Astrocyte of the spinal cord (primary cell): Measurements from ENCODE around the gene TRMO.
"Not testable (repeated sequence)": the region's sequence is repeated elsewhere in the genome, so short reads cannot be mapped to it uniquely, and the experiment has no call there.

Source experiments
- DNase-seq: peaks from one replicate; pipeline ENCODE4 v3.0.0; 2011; ENCODE audit warnings: low read depth, low spot score
- H3K4me3 ChIP-seq: 2 replicates; pipeline ENCODE4 v1.5.1; 2011; ENCODE audit warnings: low read depth, mild to moderate bottlenecking, low read length, moderate library complexity
- in situ Hi-C: cut with HindIII; loops from 2 replicates; pipeline ENCODE4 v1.10.0; 2017; ENCODE audit warnings: low sequenced_read_pairs
- TF ChIP-seq, protein P1 (sequence below): IDR thresholded peaks from 2 replicates; pipeline ENCODE4 v1.5.1; 2012; ENCODE audit warnings: low read depth, mild to moderate bottlenecking, low read length, inconsistent platforms

The TRMO gene

DNA sequence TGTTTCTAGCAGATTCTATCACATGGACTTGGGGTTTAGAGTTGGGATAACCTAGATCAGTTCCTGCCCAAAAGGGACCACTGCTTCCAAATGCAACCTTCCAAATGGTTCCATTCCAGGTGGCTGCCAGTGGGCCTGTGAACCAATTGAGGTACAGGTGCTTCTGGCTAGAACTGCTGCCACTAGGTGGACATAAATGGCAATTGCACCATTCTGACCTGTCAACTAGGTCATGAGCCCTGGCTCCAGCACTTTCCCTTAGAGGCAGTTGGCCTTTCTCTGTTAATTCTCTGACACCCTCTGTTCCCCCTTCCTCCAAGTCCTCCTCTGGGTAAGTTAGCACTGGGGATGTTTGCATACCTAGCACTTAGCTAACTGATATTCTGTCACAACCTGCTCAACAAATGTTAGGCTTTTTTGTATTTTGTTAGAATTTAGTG is 32.3 kb upstream of the TRMO start:
- H3K4me3 ChIP-seq = no peak overlapping the region
- peak; percentile 9 for DNase-seq
- in situ Hi-C loops = no loop called here
- TF ChIP-seq, protein P1, sequence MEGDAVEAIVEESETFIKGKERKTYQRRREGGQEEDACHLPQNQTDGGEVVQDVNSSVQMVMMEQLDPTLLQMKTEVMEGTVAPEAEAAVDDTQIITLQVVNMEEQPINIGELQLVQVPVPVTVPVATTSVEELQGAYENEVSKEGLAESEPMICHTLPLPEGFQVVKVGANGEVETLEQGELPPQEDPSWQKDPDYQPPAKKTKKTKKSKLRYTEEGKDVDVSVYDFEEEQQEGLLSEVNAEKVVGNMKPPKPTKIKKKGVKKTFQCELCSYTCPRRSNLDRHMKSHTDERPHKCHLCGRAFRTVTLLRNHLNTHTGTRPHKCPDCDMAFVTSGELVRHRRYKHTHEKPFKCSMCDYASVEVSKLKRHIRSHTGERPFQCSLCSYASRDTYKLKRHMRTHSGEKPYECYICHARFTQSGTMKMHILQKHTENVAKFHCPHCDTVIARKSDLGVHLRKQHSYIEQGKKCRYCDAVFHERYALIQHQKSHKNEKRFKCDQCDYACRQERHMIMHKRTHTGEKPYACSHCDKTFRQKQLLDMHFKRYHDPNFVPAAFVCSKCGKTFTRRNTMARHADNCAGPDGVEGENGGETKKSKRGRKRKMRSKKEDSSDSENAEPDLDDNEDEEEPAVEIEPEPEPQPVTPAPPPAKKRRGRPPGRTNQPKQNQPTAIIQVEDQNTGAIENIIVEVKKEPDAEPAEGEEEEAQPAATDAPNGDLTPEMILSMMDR = peak; percentile 53

- in situ Hi-C loops, DNase-seq, H3K4me3 ChIP-seq: not testable (repeated sequence)
These were observed 28.6 kb upstream of the TRMO start for GRCh38 chr9:97950873-97951272.

DNA sequence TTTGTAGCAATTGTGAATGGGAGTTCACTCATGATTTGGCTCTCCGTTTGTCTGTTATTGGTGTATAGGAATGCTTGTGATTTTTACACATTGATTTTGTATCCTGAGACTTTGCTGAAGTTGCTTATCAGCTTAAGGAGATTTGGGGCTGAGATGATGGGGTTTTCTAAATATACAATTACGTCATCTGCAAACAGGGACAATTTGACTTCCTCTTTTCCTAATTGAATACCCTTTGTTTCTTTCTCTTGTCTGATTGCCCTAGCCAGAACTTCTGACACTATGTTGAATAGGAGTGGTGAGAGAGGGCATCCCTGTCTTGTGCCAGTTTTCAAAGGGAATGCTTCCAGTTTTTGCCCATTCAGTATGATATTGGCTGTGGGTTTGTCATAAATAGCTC is 24.8 kb upstream of the TRMO start:
- DNase-seq, in situ Hi-C loops, H3K4me3 ChIP-seq: not testable (repeated sequence)

GRCh38 chr9:97945470-97945869 is 23.2 kb upstream of the TRMO start:
- H3K4me3 ChIP-seq, DNase-seq, in situ Hi-C loops: not testable (repeated sequence)

DNA sequence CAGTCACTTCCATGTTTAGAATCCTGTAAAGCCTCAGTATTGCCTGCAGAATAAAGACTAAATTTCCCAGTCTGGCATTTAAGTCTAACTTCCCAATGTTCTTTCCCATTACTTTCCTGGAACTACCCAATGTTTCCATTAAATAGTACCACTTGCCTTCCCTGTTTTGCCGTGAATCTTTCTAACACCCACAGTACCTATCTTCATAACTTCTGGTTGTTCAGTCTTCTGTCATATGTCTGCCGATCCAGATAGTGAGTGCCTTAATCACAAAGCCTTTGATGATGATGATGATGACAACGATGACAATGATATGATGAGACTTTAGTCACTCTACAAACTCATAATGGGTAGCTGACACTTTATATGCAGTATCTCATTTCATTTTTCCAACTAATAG is 22.3 kb upstream of the TRMO start:
- DNase-seq = no peak
- TF ChIP-seq, protein P1 = no peak
- in situ Hi-C loops = no loop called here
- no peak overlapping the region for H3K4me3 ChIP-seq

GRCh38 chr9:97943308-97943855 is 21.1 kb upstream of the TRMO start:
- H3K4me3 ChIP-seq = no peak overlapping the region
- in situ Hi-C loops = no loop called here
- TF ChIP-seq, protein P1 = no peak
- no peak for DNase-seq

GRCh38 chr9:97941323-97941722 is 19.0 kb upstream of the TRMO start:
- H3K4me3 ChIP-seq = no peak overlapping the region
- TF ChIP-seq, protein P1 = no peak
- in situ Hi-C loops = no loop called here
- DNase-seq = no peak

- no peak overlapping the region for H3K4me3 ChIP-seq
- in situ Hi-C loops = no loop called here
- TF ChIP-seq, protein P1 = no peak
- DNase-seq = no peak
These were observed 18.4 kb upstream of the TRMO start for GRCh38 chr9:97940741-97941140.
